HAP-1 (cell line): ENCODE measurements around the gene CAD.
A peak's percentile ranks its signal among the peaks of the same experiment; 100 is the strongest.

ENCODE experiments used
- DNase-seq, 2 experiments: peaks; one replicate each; pipeline ENCODE4 v3.0.0-alpha.2; 2016 to 2020; ENCODE audit warnings: low spot score in 2 of 2
- H3K27me3 ChIP-seq: fragments of 250-450 bp; sonication (Bioruptor Pico); 2 replicates; pipeline ENCODE4 v1.5.1; 2020; ENCODE audit warnings: low read depth, mild to moderate bottlenecking, moderate library complexity
- H3K36me3 ChIP-seq: fragments of 250-450 bp; sonication (Bioruptor Pico); replicated peaks from 2 replicates; pipeline ENCODE4 v1.5.1; 2020; ENCODE audit warnings: mild to moderate bottlenecking
- H3K4me1 ChIP-seq: fragments of 250-450 bp; sonication (Bioruptor Pico); 2 replicates; pipeline ENCODE4 v1.5.1; 2020; ENCODE audit warnings: mild to moderate bottlenecking
- H3K4me3 ChIP-seq: fragments of 250-450 bp; sonication (Bioruptor Pico); 2 replicates; pipeline ENCODE4 v1.5.1; 2020; ENCODE audit warnings: mild to moderate bottlenecking, moderate library complexity
- H3K9me3 ChIP-seq: fragments of 250-450 bp; sonication (Bioruptor Pico); 2 replicates; pipeline ENCODE4 v1.5.1; 2020; ENCODE audit warnings: mild to moderate bottlenecking, moderate library complexity
- in situ Hi-C: fragments of 300-500 bp; cut with MboI; formaldehyde crosslinking; loops from 3 replicates; pipeline ENCODE4 v1.14.3; 2020; ENCODE audit warnings: low sequenced_read_pairs, inconsistent platforms, mixed read lengths

The CAD gene

DNA sequence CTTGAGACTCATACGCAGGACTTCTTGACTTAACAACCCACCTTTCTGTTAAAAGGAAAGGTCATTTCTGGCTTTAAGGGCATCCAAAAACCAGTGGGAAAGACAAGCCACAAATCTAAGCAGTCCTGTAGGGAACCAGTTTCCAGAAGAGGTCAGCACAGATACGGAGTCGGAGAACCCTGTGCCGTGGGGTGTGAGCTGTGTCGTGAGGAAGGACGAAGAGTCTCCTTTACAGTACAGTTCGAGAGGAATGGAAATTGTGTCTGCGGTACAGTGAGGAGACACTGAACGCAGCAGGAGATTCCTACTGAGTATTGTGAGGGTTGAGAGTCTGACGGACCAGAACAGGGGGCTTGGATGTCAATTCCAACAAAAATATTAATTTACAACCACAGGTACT is 27.9 kb downstream of the CAD start:
- Histone ChIP-seq H3K4me3 (no peak overlapping the region), H3K9me3 (no peaks in the 10 kb centered on the region; the same call in 1 of the 2 replicates), H3K4me1 (no peaks in the 10 kb centered on the region), H3K27me3 (no peaks in the 10 kb centered on the region), H3K36me3 (peaks cover 46% of the 10 kb centered on the region)
- DNase-seq: no peak
- in situ Hi-C loops: no loop called here

GRCh38 chr2:27245626-27246025 is 28.5 kb downstream of the CAD start:
- DNase-seq: no peak
- in situ Hi-C loops: no loop called here
- Histone ChIP-seq H3K36me3 (peaks cover 41% of the 10 kb centered on the region), H3K4me3 (no peak overlapping the region), H3K27me3 (no peaks in the 10 kb centered on the region), H3K9me3 (no peaks in the 10 kb centered on the region; the same call in 1 of the 2 replicates), H3K4me1 (peaks cover 4% of the 10 kb centered on the region)

DNA sequence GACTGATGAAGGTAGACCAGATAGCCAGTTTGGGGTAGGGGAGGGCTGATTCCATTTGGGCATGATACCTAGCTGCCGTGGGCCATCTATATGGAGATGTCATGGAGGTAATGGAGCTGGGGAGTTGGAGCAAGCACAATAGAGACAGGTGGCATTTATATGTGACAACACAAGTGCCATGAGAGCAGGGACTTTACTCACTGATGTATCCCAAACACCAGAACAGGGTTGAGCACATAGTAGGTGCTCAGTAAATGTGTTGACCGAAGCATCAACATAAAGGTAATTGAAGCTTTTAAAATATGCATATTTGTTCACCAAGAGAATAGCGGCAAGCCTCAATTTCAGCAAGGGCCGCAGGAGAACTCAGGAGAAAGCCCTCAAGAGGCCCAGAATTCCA is 30.7 kb downstream of the CAD start:
- Histone ChIP-seq H3K4me3 (no peak overlapping the region), H3K36me3 (peaks cover 19% of the 10 kb centered on the region), H3K27me3 (no peaks in the 10 kb centered on the region), H3K4me1 (peaks cover 4% of the 10 kb centered on the region), H3K9me3 (no peaks in the 10 kb centered on the region; the same call in 1 of the 2 replicates)
- no peak for DNase-seq
- in situ Hi-C loops: no loop called here

GRCh38 chr2:27249159-27249890 is 32.2 kb downstream of the CAD start:
- Histone ChIP-seq H3K36me3 (peaks cover 10% of the 10 kb centered on the region), H3K27me3 (no peaks in the 10 kb centered on the region), H3K4me3 (no peak overlapping the region), H3K4me1 (peaks cover 4% of the 10 kb centered on the region), H3K9me3 (no peaks in the 10 kb centered on the region; the same call in 1 of the 2 replicates)
- in situ Hi-C loops: no loop called here
- DNase-seq: no peak

DNA sequence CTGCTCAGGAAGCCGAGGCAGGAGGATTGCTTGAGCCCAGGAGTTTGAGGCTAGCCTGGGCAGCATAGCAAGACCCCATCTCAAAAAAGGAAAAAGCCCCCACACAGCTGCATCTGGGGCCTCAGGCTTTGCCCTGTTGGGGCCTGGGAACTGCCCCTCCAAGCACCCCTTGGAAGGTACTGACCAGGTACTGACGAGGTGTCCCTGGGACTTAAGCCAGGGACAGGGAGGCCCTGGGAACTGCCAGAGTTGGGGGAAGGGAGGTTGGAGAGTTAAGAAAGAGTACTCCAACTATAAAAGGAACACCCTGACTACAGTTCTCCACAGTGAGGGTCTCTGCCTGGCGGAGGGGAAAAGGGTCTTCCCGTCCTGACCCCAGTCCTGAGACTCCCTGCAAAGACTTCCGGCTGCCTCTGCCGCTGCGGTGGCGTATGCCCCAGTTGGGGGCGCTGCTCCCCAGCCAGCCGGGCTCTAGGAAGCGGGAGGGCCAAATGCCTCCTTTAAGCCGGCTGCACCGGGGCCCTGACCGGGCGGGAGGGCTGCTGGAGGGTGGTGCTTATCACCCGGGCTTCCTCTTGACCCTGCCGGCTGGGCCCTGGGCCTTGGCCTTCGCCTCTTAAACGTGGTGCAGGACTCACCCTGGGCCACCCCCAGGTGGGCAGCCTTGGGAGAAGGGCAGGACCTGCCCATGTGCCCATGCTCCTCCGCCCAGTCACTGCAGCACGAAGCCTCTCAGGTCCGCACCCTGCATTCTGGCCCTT is 32.9 kb downstream of the CAD start:
- no peak overlapping the region for H3K4me3 ChIP-seq
- in situ Hi-C loops: no loop called here
- peaks cover 11% of the 10 kb centered on the region for H3K36me3 ChIP-seq
- peaks cover 4% of the 10 kb centered on the region for H3K4me1 ChIP-seq
- H3K9me3 ChIP-seq: no peaks in the 10 kb centered on the region; the same call in 1 of the 2 replicates
- H3K27me3 ChIP-seq: no peaks in the 10 kb centered on the region
- DNase-seq: peak; percentile 61 to 90

DNA sequence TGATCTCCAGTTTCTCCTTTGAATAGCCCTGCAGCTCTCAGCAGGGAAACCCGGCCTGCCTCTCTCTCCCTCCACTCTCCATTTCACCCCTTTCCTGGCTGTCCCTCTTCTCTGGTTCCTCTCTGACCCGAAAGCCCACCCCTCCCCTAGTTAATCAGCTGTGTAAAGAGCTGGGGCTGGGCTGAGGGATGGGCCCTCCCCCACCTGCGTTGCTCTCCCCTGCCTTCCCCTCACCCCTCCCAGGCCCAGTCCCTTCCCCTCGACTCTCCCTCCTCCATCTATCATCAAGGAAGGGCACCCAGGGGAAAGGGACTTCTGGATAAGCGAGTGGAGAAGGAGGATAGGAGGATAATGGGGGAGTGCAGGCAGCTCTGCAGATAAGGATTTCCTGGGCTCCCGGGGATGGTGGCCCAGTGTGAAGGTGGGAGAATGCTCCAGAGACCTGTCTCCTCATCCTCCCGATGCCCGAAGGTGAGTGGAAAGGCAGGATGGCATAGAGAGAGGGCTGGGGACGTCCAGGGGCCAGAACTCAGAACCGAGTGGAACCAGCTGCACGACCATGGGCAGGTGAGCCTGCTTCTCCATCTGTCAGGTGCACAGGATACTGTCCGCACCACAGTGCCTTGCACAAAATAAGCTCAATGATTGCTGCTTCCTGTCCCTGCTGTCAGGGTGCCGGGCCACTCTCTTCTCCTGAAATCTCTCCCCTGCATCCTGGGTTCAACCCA is 33.6 kb downstream of the CAD start:
- no peak for DNase-seq
- Histone ChIP-seq H3K36me3 (peaks cover 18% of the 10 kb centered on the region), H3K27me3 (no peaks in the 10 kb centered on the region), H3K4me1 (peaks cover 4% of the 10 kb centered on the region), H3K4me3 (no peak overlapping the region), H3K9me3 (no peaks in the 10 kb centered on the region; the same call in 1 of the 2 replicates)
- in situ Hi-C loops: no loop called here

GRCh38 chr2:27251766-27252165 is 34.6 kb downstream of the CAD start:
- in situ Hi-C loops: no loop called here
- Histone ChIP-seq H3K27me3 (no peaks in the 10 kb centered on the region), H3K4me1 (peaks cover 4% of the 10 kb centered on the region), H3K9me3 (no peaks in the 10 kb centered on the region), H3K4me3 (no peak overlapping the region), H3K36me3 (peaks cover 27% of the 10 kb centered on the region)
- DNase-seq: no peak

DNA sequence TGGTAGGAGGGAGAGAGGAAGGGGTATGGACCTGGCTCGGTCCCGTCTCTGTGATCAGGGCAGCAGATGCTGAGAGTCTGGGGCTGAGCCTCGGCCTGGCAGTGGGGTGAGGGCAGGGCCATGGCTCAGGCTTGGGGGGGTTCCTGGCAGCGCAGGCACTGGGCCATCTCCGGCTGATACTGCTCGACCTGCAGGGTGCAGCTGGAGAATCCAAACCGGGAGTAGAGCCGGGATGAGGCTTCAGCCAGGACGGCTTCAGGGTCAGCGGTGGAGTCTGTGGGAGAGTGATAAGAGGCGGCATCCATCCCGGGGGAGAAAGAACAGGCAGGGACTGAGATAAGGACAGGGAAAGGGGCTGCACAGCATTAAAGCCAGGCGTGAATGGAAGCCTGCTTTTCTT is 38.0 kb downstream of the CAD start:
- in situ Hi-C loops: no loop called here
- Histone ChIP-seq H3K36me3 (peaks cover 40% of the 10 kb centered on the region), H3K9me3 (no peaks in the 10 kb centered on the region), H3K4me3 (no peak overlapping the region), H3K4me1 (peaks cover 4% of the 10 kb centered on the region), H3K27me3 (no peaks in the 10 kb centered on the region)
- DNase-seq: no peak

DNA sequence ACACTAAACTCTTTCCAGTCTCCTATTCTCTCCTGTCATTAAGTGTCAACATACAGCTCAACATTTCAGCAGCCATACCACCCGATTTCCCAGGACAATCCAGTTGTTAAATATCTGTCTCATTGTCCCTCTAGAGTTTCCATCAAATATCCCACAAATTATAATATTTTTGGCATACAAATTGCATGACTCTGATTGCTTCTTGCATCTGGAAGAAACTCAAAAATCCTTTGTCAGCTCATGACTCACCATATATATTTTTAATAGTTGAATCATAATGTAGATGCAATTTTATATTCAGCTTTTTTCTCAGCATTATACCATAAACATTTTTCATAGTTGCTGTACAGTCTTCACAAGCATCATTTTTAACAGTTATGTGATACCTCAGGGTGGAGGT is 38.5 kb downstream of the CAD start:
- no peaks in the 10 kb centered on the region for H3K9me3 ChIP-seq
- in situ Hi-C loops: no loop called here

DNA sequence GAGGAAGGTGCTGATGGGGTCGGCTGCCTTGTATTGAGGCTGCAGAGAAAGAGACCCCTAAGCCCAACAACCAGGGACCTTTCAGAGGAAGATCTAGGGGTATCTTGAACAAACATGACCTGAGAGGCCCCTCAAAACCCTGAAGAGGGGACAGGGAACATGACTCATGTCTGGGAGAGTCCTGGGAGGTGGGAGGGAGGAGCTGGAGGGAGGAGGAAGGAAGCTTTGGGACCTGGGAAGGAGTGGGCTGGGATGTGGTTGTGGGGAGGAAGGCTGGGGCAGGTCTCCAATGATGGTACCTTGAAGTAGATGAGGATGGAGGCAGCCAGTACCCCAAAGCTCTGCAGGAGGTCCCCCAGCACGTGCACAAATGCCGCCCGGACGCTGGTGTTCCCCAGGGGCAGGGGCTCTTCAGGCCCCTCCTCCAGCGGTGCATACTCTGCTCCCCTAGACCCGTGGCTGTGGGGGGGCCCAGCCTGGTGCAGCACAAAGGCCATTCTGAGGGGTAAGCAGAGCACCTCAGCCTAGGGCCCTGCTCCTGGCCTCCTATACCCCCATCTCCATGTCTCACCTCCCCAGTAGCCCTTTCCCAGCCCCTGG is 39.8 kb downstream of the CAD start:
- H3K4me1 ChIP-seq: peaks cover 7% of the 10 kb centered on the region; the same call in 1 of the 2 replicates
- H3K36me3 ChIP-seq: peaks cover 43% of the 10 kb centered on the region
- in situ Hi-C loops: no loop called here
- H3K9me3 ChIP-seq: no peaks in the 10 kb centered on the region
- no peak for DNase-seq
- no peak overlapping the region for H3K4me3 ChIP-seq
- H3K27me3 ChIP-seq: no peaks in the 10 kb centered on the region

More for the DNA sequence above, 38.5 kb downstream of the CAD start:
- Histone ChIP-seq H3K27me3 (no peaks in the 10 kb centered on the region), H3K4me1 (no peaks in the 10 kb centered on the region; the same call in 1 of the 2 replicates), H3K4me3 (no peak overlapping the region), H3K36me3 (peaks cover 40% of the 10 kb centered on the region)
- DNase-seq: no peak

GRCh38 chr2:27258051-27258450 is 40.9 kb downstream of the CAD start:
- H3K4me1 ChIP-seq: peaks cover 7% of the 10 kb centered on the region; the same call in 1 of the 2 replicates
- no peak for DNase-seq
- in situ Hi-C loops: no loop called here
- no peaks in the 10 kb centered on the region for H3K9me3 ChIP-seq
- peaks cover 43% of the 10 kb centered on the region for H3K36me3 ChIP-seq
- no peak overlapping the region for H3K4me3 ChIP-seq
- no peaks in the 10 kb centered on the region for H3K27me3 ChIP-seq

DNA sequence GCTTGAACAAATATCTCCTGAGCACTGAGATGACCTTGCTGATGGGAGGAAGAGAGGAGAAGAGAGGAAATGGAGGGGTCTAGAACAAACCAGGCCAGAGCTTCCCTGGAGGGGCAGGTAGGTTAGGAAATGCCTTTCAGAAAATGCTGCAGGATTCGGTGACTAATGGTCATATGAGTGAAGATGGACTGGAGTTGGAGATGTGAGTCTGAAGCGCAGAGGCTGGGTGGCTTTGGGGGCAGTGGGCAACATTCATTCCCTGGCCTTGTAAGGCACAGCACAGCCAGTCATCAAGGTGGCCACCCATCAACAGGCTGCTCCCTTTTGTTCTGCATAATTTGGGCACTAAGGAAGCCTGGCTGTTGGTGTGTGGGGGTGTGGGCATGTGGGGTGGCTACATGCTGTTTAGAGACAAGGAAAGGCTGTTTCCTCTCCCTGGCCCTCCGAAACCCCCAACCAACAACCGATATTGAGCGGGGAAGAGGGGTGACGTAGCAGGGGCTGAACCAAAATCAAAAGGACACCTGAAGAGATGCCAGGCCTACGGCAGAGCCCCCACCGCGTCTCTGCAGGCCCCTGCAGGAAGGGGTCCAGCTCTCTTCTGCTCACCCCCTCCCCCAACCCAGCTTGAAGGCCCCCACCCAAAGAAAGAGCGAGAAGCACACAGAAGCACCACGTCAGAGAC is 44.2 kb downstream of the CAD start:
- peaks cover 31% of the 10 kb centered on the region for H3K4me1 ChIP-seq
- no peaks in the 10 kb centered on the region for H3K27me3 ChIP-seq

DNA sequence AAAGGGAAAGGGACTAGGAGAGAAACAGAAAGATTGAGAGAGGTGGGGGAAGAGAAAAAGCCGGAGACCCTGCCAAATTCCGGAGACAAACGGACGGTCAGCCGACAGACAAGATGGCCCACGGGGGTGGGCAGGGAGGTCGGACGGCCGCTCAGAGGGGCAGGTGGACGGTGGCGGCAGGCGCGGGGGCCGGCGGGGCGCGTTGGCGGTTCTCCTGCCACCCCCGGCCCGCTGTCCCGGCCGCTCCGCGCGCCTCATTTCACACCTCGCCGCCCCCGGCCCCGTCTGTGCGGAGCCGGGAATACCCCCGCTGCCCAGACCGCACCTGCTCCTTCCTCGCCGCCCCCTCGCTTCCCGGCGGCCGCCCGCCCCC is 44.7 kb downstream of the CAD start:
- in situ Hi-C loops: no loop called here
- H3K4me1 ChIP-seq: peaks cover 31% of the 10 kb centered on the region
- no peaks in the 10 kb centered on the region for H3K27me3 ChIP-seq
- no peaks in the 10 kb centered on the region for H3K9me3 ChIP-seq
- H3K4me3 ChIP-seq: peak overlapping the region; percentile 93
- peaks cover 18% of the 10 kb centered on the region for H3K36me3 ChIP-seq
- no peak for DNase-seq

More for the DNA sequence above, 44.2 kb downstream of the CAD start:
- in situ Hi-C loops: no loop called here
- Histone ChIP-seq H3K36me3 (peaks cover 23% of the 10 kb centered on the region), H3K9me3 (no peaks in the 10 kb centered on the region), H3K4me3 (peak overlapping the region; percentile 93)
- no peak for DNase-seq
